Pancreas (tissue), 10 donors: ENCODE results near the gene HBP1. TPM values are rescaled to one million over a fixed set of nuclear protein-coding genes. Genes with fewer than 3 reads are reported as not detected.

Experiments used
- ATAC-seq, 4 donors: fragments of 200-7000 bp; cut with Tn5 transposase; one replicate each; pipeline versions ENCODE4 v1.8.0 to v1.9.1; 2020; ENCODE audit warnings: mild to moderate bottlenecking in 4 of 4, moderate library complexity in 4 of 4
- DNase-seq, 6 donors: peaks; one replicate each; pipeline ENCODE4 v3.0.0-alpha.2; 2020
- FAIRE-seq: peaks from 2 replicates; lab custom pipeline; 2012; peaks lifted over from hg19 to GRCh38; lab: Jason Lieb, UNC
- H3K27ac ChIP-seq, 4 donors: fragments of 200-600 bp; sonication (generic); 1 replicate in 3 of 4; 2 replicates in 1 of 4; pipeline versions ENCODE4 v1.5.0 to v1.8.0; 2020
- H3K27me3 ChIP-seq, 4 donors: fragments of 200-600 bp; one replicate each; pipeline ENCODE4 v1.8.0; 2021
- H3K36me3 ChIP-seq, 3 donors: fragments of 200-600 bp; sonication (generic) in 1 of 3; one replicate each; pipeline versions ENCODE4 v1.5.0 to v1.8.0; 2020 to 2021
- H3K4me1 ChIP-seq, 3 donors: fragments of 200-600 bp; one replicate each; pipeline ENCODE4 v1.8.0; 2021
- H3K4me3 ChIP-seq, 4 donors: fragments of 200-600 bp; sonication (generic) in 2 of 4; one replicate each; pipeline versions ENCODE4 v1.5.0 to v1.8.0; 2020 to 2021
- H3K9me3 ChIP-seq, 4 donors: fragments of 200-600 bp; one replicate each; pipeline ENCODE4 v1.8.0; 2021
- CTCF ChIP-seq, 4 donors: fragments of 200-600 bp; sonication (generic) in 3 of 4; IDR thresholded peaks; one replicate each; pipeline versions ENCODE4 v1.5.0 to v1.8.0; 2021; ENCODE audit warnings: antibody characterized with exemption in 4 of 4
- WGBS, 2 donors: extraction: QIAGEN DNeasy Blood & Tissue Kit; methylation state at CpG; one replicate each; pipeline ENCODE4 v1.1.7; 2013; 5-methylcytosine and 5-hydroxymethylcytosine counted together
- intact Hi-C, 3 donors: fragments of 100-400 bp; cut with DNase I; formaldehyde crosslinking; loops; one replicate each; pipeline versions ENCODE4 v1.11.1 to v1.14.2; 2022
- polyA plus RNA-seq, 2 donors: library from polyadenylated mRNA; stranded (reverse); fragments of 200-250 nt; gene quantifications; one replicate each; pipeline ENCODE4 v1.2.3, GENCODE V29; 2013
- total RNA-seq, 6 donors: library from RNA; stranded (reverse); fragmentation: NEBNext Ultra II Directional in 4 of 6; extraction: Animal tissue kit (Norgen Biotek cat#: 25700) in 4 of 6; gene quantifications; one replicate each; pipeline versions ENCODE4 v1.2.1 to v1.2.4, GENCODE V29; 2021 to 2023
- donor health status: healthy with polysubstance abuse.
- donor health status: DM: no; HTN: no; CAD: no; lungs with moderate emphysema.
- donor health status: DM: no; HTN: no; CAD: no.
- donor health status: control.
- donor health status: control.
- donor health status: Bipolar disorder and iron deficiency.
- donor health status: DM: yes; HTN: yes; CAD: no.
- donor health status: DM: no; HTN: no; CAD: no.
- donor health status: DM: no; HTN: no; CAD: no.
- donor health status: DM: yes; HTN: yes; CAD: no.

HBP1 gene
- total and polyA plus RNA-seq, 8 donors, result 13.3 to 50.4 (median 27.6) TPM

GRCh38 chr7:107190090-107190489, 21.3 kb downstream of the HBP1 start:
- peaks cover 0 to 77% (median 16%) of the 10 kb centered on the region in 3 donors for H3K36me3 ChIP-seq
- TF ChIP-seq CTCF (IDR thresholded peaks at IDR 0.05), result no peak
- no peaks in the 10 kb centered on the region for H3K9me3 ChIP-seq
- ATAC-seq (no peak), FAIRE-seq (no peak), DNase-seq (no peak)
- no peak overlapping the region for H3K27ac ChIP-seq
- H3K4me3 ChIP-seq, result no peak overlapping the region
- WGBS, 2 donors, result 94 to 97% methylated on average over 2 of the region's 2 CpGs
- no peaks in the 10 kb centered on the region for H3K27me3 ChIP-seq
- intact Hi-C loops, result no loop called here
- H3K4me1 ChIP-seq, result peaks cover 0 to 9% (median 8%) of the 10 kb centered on the region in 3 donors

GRCh38 chr7:107194052-107194451, 25.2 kb downstream of the HBP1 start:
- no peak overlapping the region for H3K4me3 ChIP-seq
- H3K36me3 ChIP-seq, result peaks cover 0 to 74% (median 6%) of the 10 kb centered on the region in 3 donors

GRCh38 chr7:107196834-107197610, 28.2 kb downstream of the HBP1 start:
- DNase-seq, result no peak
- Histone ChIP-seq H3K27me3 (no peaks in the 10 kb centered on the region), H3K27ac (no peak overlapping the region), H3K9me3 (no peaks in the 10 kb centered on the region), H3K4me3 (no peak overlapping the region), H3K4me1 (peaks cover 0 to 28% (median 8%) of the 10 kb centered on the region in 3 donors), H3K36me3 (peaks cover 0 to 61% (median 2%) of the 10 kb centered on the region in 3 donors)
- FAIRE-seq, result no peak
- 86 to 88% methylated on average over 10 of the region's 10 CpGs for WGBS, 2 donors
- intact Hi-C loops, result no loop called here
- no peak for ATAC-seq
- no peak for TF ChIP-seq CTCF (IDR thresholded peaks at IDR 0.05)

More at GRCh38 chr7:107194052-107194451, 25.2 kb downstream of the HBP1 start:
- FAIRE-seq, result no peak
- Histone ChIP-seq H3K27ac (no peak overlapping the region), H3K4me1 (peaks cover 0 to 16% (median 8%) of the 10 kb centered on the region in 3 donors), H3K9me3 (no peaks in the 10 kb centered on the region), H3K27me3 (no peaks in the 10 kb centered on the region)
- 71 to 81% methylated on average over 1 of the region's 1 CpG for WGBS, 2 donors
- no peak for ATAC-seq
- TF ChIP-seq CTCF (IDR thresholded peaks at IDR 0.05), result no peak
- DNase-seq, result no peak
- intact Hi-C loops, result no loop called here

- Histone ChIP-seq H3K9me3 (no peaks in the 10 kb centered on the region), H3K27me3 (no peaks in the 10 kb centered on the region), H3K4me1 (peaks cover 0 to 19% (median 0%) of the 10 kb centered on the region in 3 donors), H3K27ac (no peak overlapping the region), H3K4me3 (no peak overlapping the region), H3K36me3 (peaks cover 2 to 53% (median 11%) of the 10 kb centered on the region in 3 donors)
- FAIRE-seq (no peak), DNase-seq (peak; percentile 66 to 86 (median 80)), ATAC-seq (peak; percentile 93 to 98 (median 96))
- 20 to 26% methylated on average over 4 of the region's 4 CpGs for WGBS, 2 donors
- intact Hi-C loops, result no loop called here
- peak; percentile 23 to 50 (median 38) for TF ChIP-seq CTCF (IDR thresholded peaks at IDR 0.05)
Measured at GRCh38 chr7:107201795-107202450, 33.1 kb downstream of the HBP1 start.
